AG09309 (cell line): ENCODE results near the gene SLIT3.

ENCODE experiments used
- DNase-seq: peaks from one replicate; pipeline ENCODE4 v3.0.0-alpha.2; 2010; ENCODE audit warnings: low read depth
- H3K4me3 ChIP-seq: 2 replicates; pipeline ENCODE4 v1.5.1; 2011; ENCODE audit warnings: mild to moderate bottlenecking, low read depth, low read length, moderate library complexity; ENCODE audit not compliant: control insufficient read depth
- CTCF ChIP-seq: IDR thresholded peaks from 2 replicates; pipeline ENCODE4 v1.5.1; 2011; ENCODE audit warnings: mild to moderate bottlenecking, low read depth, low read length, inconsistent platforms; ENCODE audit not compliant: insufficient read depth, control insufficient read depth; ENCODE audit errors: missing control alignments

Gene SLIT3

GRCh38 chr5:168681556-168682183, 619.3 kb downstream of the SLIT3 start:
- no peak overlapping the region for H3K4me3 ChIP-seq
- DNase-seq = peak; percentile 27
- no peak for TF ChIP-seq CTCF

GRCh38 chr5:168680395-168680794, 620.5 kb downstream of the SLIT3 start:
- no peak for DNase-seq
- H3K4me3 ChIP-seq = no peak overlapping the region
- TF ChIP-seq CTCF = no peak

- peak; percentile 31 for DNase-seq
- peak; percentile 89 for TF ChIP-seq CTCF
- H3K4me3 ChIP-seq = no peak overlapping the region
Measured at GRCh38 chr5:168679515-168679920, 621.4 kb downstream of the SLIT3 start.

GRCh38 chr5:168676501-168676900, 624.4 kb downstream of the SLIT3 start:
- no peak overlapping the region for H3K4me3 ChIP-seq
- TF ChIP-seq CTCF = no peak
- DNase-seq = no peak

GRCh38 chr5:168675883-168676408, 625.0 kb downstream of the SLIT3 start:
- no peak overlapping the region for H3K4me3 ChIP-seq
- TF ChIP-seq CTCF = no peak
- DNase-seq = no peak

GRCh38 chr5:168674893-168675482, 626.0 kb downstream of the SLIT3 start:
- no peak overlapping the region for H3K4me3 ChIP-seq
- DNase-seq = no peak
- no peak for TF ChIP-seq CTCF

GRCh38 chr5:168672888-168673287, 628.1 kb downstream of the SLIT3 start:
- TF ChIP-seq CTCF = no peak
- DNase-seq = no peak
- H3K4me3 ChIP-seq = no peak overlapping the region
